ENCODE measurements around the gene NRCAM. TPM values are rescaled to one million over a fixed set of nuclear protein-coding genes. Genes with fewer than 3 reads are reported as not detected.
A peak's percentile ranks its signal among the peaks of the same experiment; 100 is the strongest.

Gene NRCAM
- total and polyA plus RNA-seq, 2 of the 13 experiments (the other 11 are each of a cell fraction or from before 2014, with no cell fraction given): 0.31 to 0.33 TPM

GRCh38 chr7:108479751-108480150 lies 23.5 kb upstream of the NRCAM start:
- Histone ChIP-seq H4K20me1 (ENCODE audit: insufficient read depth, low read length) (no peaks in the 10 kb centered on the region), H3K4me2 (ENCODE audit: low read depth, low read length) (no peak overlapping the region), H3K9me3 (ENCODE audit: low read length) (no peaks in the 10 kb centered on the region), H2AFZ (ENCODE audit: low read length) (no peak overlapping the region), H3K4me1 (ENCODE audit: insufficient read depth, low read length) (no peaks in the 10 kb centered on the region), H3K79me2 (ENCODE audit: insufficient read depth, low read length) (no peaks in the 10 kb centered on the region), H3K9ac (ENCODE audit: insufficient read depth, low read depth, low read length) (no peak overlapping the region), H3K36me3 (replicated peaks in 1 of 2; ENCODE audit: control insufficient read depth in 1 of 2, insufficient read depth in 2 of 2, low read length in 2 of 2) (peaks cover 0 to 11% of the 10 kb centered on the region in 2 experiments; a peak in 2 of 5 replicates), H3K27me3 (ENCODE audit: control insufficient read depth in 1 of 2, insufficient read depth in 2 of 2, low read length in 2 of 2) (no peaks in the 10 kb centered on the region), H3K4me3 (replicated peaks in 1 of 3; ENCODE audit: insufficient read depth in 1 of 3, low read depth in 2 of 3, low read length in 3 of 3) (no peak overlapping the region), H3K27ac (ENCODE audit: extremely low read length, insufficient read depth, low read length) (no peak overlapping the region)
- no TSS peak for BruUV-seq (replicated peaks)
- peak in 1 of 2 experiments; percentile 57; a peak in 2 of 4 replicates for TF ChIP-seq MAFK (conservative IDR thresholded peaks at IDR 0.05 in 1 of 2, IDR thresholded peaks at IDR 0.05 in 1 of 2; ENCODE audit: low read length in 2 of 2)
- no peak for TF ChIP-seq KDM5B (CRISPR knock-in tag; IDR thresholded peaks at IDR 0.05; ENCODE audit: borderline replicate concordance)
- TF ChIP-seq NCOA1 (CRISPR knock-in tag; IDR thresholded peaks at IDR 0.05): no peak
- intact Hi-C loops (cut with micrococcal nuclease; ENCODE audit: unreplicated experiment) (no loop called here), in situ Hi-C loops (cut with HindIII; ENCODE audit: extremely low pct_ligation_motif_present, low pct_unique_long_range_greater_than_20kb) (no loop called here)
- FAIRE-seq (no peak), ATAC-seq (no peak), DNase-seq (ENCODE audit: low spot score) (no peak)
- POLR2A ChIA-PET: no interaction called here
- CTCF ChIA-PET (ENCODE audit: low intra/inter-chr PET ratio, low total read pairs): no interaction called here
- WGBS (ENCODE audit: low lambda C conversion rate): 93% methylated on average over 2 of the region's 2 CpGs

- CTCF ChIA-PET (ENCODE audit: low intra/inter-chr PET ratio, low total read pairs): no interaction called here
- Histone ChIP-seq H3K36me3 (replicated peaks in 1 of 2; ENCODE audit: control insufficient read depth in 1 of 2, insufficient read depth in 2 of 2, low read length in 2 of 2) (peaks cover 0 to 11% of the 10 kb centered on the region in 2 experiments; a peak in 2 of 5 replicates), H3K9me3 (ENCODE audit: low read length) (no peaks in the 10 kb centered on the region), H2AFZ (ENCODE audit: low read length) (no peak overlapping the region), H3K27me3 (ENCODE audit: control insufficient read depth in 1 of 2, insufficient read depth in 2 of 2, low read length in 2 of 2) (no peaks in the 10 kb centered on the region), H3K4me2 (ENCODE audit: low read depth, low read length) (no peak overlapping the region), H3K4me1 (ENCODE audit: insufficient read depth, low read length) (no peaks in the 10 kb centered on the region), H4K20me1 (ENCODE audit: insufficient read depth, low read length) (no peaks in the 10 kb centered on the region), H3K9ac (ENCODE audit: insufficient read depth, low read depth, low read length) (no peak overlapping the region), H3K79me2 (ENCODE audit: insufficient read depth, low read length) (no peaks in the 10 kb centered on the region), H3K27ac (ENCODE audit: extremely low read length, insufficient read depth, low read length) (no peak overlapping the region), H3K4me3 (replicated peaks in 1 of 3; ENCODE audit: insufficient read depth in 1 of 3, low read depth in 2 of 3, low read length in 3 of 3) (no peak overlapping the region)
- POLR2A ChIA-PET: no interaction called here
- intact Hi-C loops (cut with micrococcal nuclease; ENCODE audit: unreplicated experiment): no loop called here
- FAIRE-seq (no peak), DNase-seq (ENCODE audit: low spot score) (no peak), ATAC-seq (no peak)
- in situ Hi-C loops (cut with HindIII; ENCODE audit: extremely low pct_ligation_motif_present, low pct_unique_long_range_greater_than_20kb): no loop called here
- 96% methylated on average over 5 of the region's 5 CpGs for WGBS (ENCODE audit: low lambda C conversion rate)
- no peak for TF ChIP-seq PLSCR1 (CRISPR knock-in tag; IDR thresholded peaks at IDR 0.05; ENCODE audit: borderline replicate concordance)
- no peak for TF ChIP-seq MEIS1 (CRISPR knock-in tag; IDR thresholded peaks at IDR 0.05; ENCODE audit: borderline replicate concordance)
- no peak for TF ChIP-seq ZBTB20 (CRISPR knock-in tag; IDR thresholded peaks at IDR 0.05; ENCODE audit: borderline replicate concordance, low read depth)
- TF ChIP-seq ZNF264 (CRISPR knock-in tag; IDR thresholded peaks at IDR 0.05): no peak
- no peak for TF ChIP-seq ZFP41 (CRISPR knock-in tag; IDR thresholded peaks at IDR 0.05; ENCODE audit: borderline replicate concordance)
- no peak for TF ChIP-seq FOXA1 (IDR thresholded peaks at IDR 0.05)
- no peak for TF ChIP-seq FOXA1 (CRISPR knock-in tag; IDR thresholded peaks at IDR 0.05)
- TF ChIP-seq ZNF841 (CRISPR knock-in tag; IDR thresholded peaks at IDR 0.05; ENCODE audit: borderline replicate concordance): no peak
- TF ChIP-seq ZNF883 (CRISPR knock-in tag; IDR thresholded peaks at IDR 0.05; ENCODE audit: not compliant biosample characterization): no peak
- TF ChIP-seq ATRX (CRISPR knock-in tag; IDR thresholded peaks at IDR 0.05; ENCODE audit: borderline replicate concordance): no peak
- no peak for TF ChIP-seq SATB2 (CRISPR knock-in tag; IDR thresholded peaks at IDR 0.05)
- no TSS peak for BruUV-seq (replicated peaks)
Observed at GRCh38 chr7:108479118-108479517, 22.9 kb upstream of the NRCAM start.

Measured in HepG2 (cell line).